ENCODE data around the gene CCSAP. TPM values are rescaled to one million over a fixed set of nuclear protein-coding genes. Genes with fewer than 3 reads are reported as not detected.

The CCSAP gene
- total RNA-seq, 4 donors from 2014 or later = 2.5 to 3.8 (median 3.5) TPM; not detected in 1

DNA sequence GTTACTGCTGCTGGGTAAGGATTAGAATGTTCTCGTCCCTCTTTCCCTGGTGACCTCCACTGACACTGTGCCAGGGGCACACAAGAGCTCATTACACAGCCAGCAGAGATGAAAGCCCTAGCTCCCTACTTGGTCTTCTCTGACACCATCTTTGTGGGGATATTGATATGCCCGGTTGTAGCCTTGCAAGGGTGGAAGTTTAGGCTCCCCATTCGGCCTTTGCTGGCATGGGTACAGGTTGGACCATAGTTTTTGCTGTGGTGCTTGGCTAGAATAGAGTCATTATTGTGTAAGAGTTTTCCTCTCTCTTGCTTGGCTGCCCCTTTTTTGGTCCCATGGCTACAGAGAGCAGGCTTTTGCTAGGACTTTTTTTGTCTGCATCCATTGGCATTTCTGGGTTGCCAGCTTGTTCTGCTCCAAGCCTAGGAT lies 59.6 kb downstream of the CCSAP start:
- no peaks in the 10 kb centered on the region for H3K9me3 ChIP-seq
- WGBS, 2 donors (ENCODE audit: low coverage in 1 of 2) = 92 to 100% methylated on average over 1 to 3 of the region's 3 CpGs
- H3K4me3 ChIP-seq = no peak overlapping the region
- TF ChIP-seq, protein P1, sequence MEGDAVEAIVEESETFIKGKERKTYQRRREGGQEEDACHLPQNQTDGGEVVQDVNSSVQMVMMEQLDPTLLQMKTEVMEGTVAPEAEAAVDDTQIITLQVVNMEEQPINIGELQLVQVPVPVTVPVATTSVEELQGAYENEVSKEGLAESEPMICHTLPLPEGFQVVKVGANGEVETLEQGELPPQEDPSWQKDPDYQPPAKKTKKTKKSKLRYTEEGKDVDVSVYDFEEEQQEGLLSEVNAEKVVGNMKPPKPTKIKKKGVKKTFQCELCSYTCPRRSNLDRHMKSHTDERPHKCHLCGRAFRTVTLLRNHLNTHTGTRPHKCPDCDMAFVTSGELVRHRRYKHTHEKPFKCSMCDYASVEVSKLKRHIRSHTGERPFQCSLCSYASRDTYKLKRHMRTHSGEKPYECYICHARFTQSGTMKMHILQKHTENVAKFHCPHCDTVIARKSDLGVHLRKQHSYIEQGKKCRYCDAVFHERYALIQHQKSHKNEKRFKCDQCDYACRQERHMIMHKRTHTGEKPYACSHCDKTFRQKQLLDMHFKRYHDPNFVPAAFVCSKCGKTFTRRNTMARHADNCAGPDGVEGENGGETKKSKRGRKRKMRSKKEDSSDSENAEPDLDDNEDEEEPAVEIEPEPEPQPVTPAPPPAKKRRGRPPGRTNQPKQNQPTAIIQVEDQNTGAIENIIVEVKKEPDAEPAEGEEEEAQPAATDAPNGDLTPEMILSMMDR (IDR thresholded peaks at IDR 0.05) = no peak
- no peak for TF ChIP-seq EP300 (IDR thresholded peaks at IDR 0.05; ENCODE audit: low read depth)
- TF ChIP-seq POLR2AphosphoS5 (IDR thresholded peaks at IDR 0.05) = no peak
- peaks cover 5 to 71% (median 27%) of the 10 kb centered on the region in 4 donors for H3K4me1 ChIP-seq
- no peaks in the 10 kb centered on the region for H3K27me3 ChIP-seq
- H3K36me3 ChIP-seq = no peaks in the 10 kb centered on the region
- intact Hi-C loops (cut with DNase I; ENCODE audit: low total_unique reads) (no loop called here), in situ Hi-C loops (cut with MboI; ENCODE audit: low pct_ligation_motif_present in 1 of 4, low pct_unique_long_range_greater_than_20kb in 1 of 4, low sequenced_read_pairs in 3 of 4) (no loop called here)
- no peak for DNase-seq
- no peak overlapping the region for H3K27ac ChIP-seq

DNA sequence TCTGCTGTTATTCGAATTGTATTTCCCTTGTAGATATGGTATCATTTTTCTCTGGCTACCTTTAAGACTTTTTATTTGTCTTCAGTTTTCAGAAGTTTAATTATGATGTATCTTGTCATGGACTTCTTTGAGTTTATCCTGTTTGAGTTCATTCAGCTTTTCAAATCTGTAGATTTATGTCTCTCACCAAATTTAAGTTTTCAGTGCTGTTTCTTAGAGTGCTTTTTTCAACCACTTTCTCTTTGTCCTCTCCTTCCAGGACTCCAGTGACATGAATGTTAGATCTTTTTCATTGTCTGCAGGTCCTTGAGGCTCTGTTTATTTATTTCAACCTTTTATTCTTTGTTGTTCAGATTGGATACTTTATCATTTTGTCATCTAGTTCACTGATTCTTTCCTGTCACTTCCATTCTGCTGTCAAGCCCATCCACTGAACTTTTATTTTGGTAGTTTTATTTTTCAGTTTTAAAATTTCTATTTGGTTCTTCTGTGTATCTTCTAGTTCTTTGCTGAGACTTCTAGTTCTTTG lies 60.5 kb downstream of the CCSAP start:
- in situ Hi-C loops (cut with MboI; ENCODE audit: low pct_ligation_motif_present in 1 of 4, low pct_unique_long_range_greater_than_20kb in 1 of 4, low sequenced_read_pairs in 3 of 4) (no loop called here), intact Hi-C loops (cut with DNase I; ENCODE audit: low total_unique reads) (no loop called here)
- H3K9me3 ChIP-seq = no peaks in the 10 kb centered on the region
- peak overlapping the region in 1 of 4 donors; percentile 68 for H3K27ac ChIP-seq
- 84 to 100% methylated on average over 1 of the region's 1 CpG for WGBS, 2 donors (ENCODE audit: low coverage in 1 of 2)
- no peak for DNase-seq
- TF ChIP-seq POLR2A (IDR thresholded peaks at IDR 0.05) (no peak), EP300 (IDR thresholded peaks at IDR 0.05; ENCODE audit: low read depth) (no peak), POLR2AphosphoS5 (IDR thresholded peaks at IDR 0.05) (no peak)
- TF ChIP-seq, protein P1 (IDR thresholded peaks at IDR 0.05) = no peak
- H3K4me3 ChIP-seq = no peak overlapping the region
- no peaks in the 10 kb centered on the region for H3K27me3 ChIP-seq
- H3K4me1 ChIP-seq = peaks cover 5 to 78% (median 27%) of the 10 kb centered on the region in 4 donors
- no peaks in the 10 kb centered on the region for H3K36me3 ChIP-seq

DNA sequence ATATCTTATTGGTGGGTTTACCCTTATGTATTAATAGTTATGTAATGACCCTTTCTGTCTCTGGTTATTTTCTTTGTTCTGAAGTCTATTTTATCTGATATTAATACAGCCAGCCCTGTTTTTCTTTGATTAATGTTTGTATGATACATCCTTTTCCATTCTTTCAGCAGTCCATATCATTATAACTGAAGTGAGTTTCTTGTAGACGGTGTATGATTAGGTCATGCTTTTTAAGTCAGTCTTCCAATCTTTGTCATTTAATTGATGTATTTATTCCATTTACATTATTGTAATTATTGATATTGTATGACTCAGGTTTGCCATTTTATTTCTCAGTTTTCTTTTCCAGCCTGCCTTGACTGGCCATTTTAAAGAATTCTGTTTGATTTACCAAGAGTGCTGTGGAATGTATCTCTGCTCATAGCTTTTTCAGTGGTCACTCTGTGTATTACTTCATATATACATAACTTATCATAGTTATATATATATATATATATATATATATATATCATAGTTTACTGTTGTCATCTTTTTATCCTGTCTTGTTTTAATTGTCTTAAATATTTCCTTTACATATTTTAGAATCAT lies 61.4 kb downstream of the CCSAP start:
- no peaks in the 10 kb centered on the region for H3K36me3 ChIP-seq
- intact Hi-C loops (cut with DNase I; ENCODE audit: low total_unique reads) (no loop called here), in situ Hi-C loops (cut with MboI; ENCODE audit: low pct_ligation_motif_present in 1 of 4, low pct_unique_long_range_greater_than_20kb in 1 of 4, low sequenced_read_pairs in 3 of 4) (no loop called here)
- H3K27ac ChIP-seq = peak overlapping the region; percentile 9 to 68 (median 57)
- DNase-seq = no peak
- H3K4me1 ChIP-seq = peaks cover 5 to 74% (median 27%) of the 10 kb centered on the region in 4 donors
- TF ChIP-seq POLR2A (IDR thresholded peaks at IDR 0.05) = no peak
- TF ChIP-seq, protein P1 (IDR thresholded peaks at IDR 0.05) = peak in 1 of 5 experiments; percentile 12
- H3K9me3 ChIP-seq = no peaks in the 10 kb centered on the region
- WGBS, 2 donors (ENCODE audit: low coverage in 1 of 2) = 33 to 81% methylated on average over 1 of the region's 1 CpG
- peak overlapping the region in 1 of 4 donors; percentile 8 for H3K4me3 ChIP-seq
- H3K27me3 ChIP-seq = no peaks in the 10 kb centered on the region

DNA sequence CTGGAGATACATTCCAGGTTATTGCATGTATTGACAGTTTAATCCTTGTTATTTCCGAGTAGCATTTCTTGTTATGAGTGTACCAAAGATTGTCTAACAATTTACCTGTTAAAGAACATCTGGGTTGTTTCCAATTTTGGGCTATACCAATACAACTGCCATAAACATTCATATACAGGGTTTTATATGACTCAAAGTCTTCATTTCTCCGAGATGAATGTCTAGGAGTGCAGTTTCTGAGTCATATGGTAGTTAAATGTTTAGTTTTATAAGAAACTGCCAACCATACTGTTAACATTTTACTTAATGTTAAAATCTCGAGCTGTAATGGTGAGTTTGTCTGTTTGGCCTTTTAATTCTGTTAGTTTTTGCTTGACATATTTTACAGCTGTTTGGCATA lies 61.9 kb downstream of the CCSAP start:
- H3K27ac ChIP-seq = peak overlapping the region; percentile 9 to 68 (median 57)
- in situ Hi-C loops (cut with MboI; ENCODE audit: low pct_ligation_motif_present in 1 of 4, low pct_unique_long_range_greater_than_20kb in 1 of 4, low sequenced_read_pairs in 3 of 4) = no loop called here
- H3K27me3 ChIP-seq = no peaks in the 10 kb centered on the region
- H3K9me3 ChIP-seq = no peaks in the 10 kb centered on the region
- no peaks in the 10 kb centered on the region for H3K36me3 ChIP-seq
- DNase-seq = no peak
- intact Hi-C loops (cut with DNase I; ENCODE audit: low total_unique reads) = no loop called here
- H3K4me1 ChIP-seq = peaks cover 5 to 79% (median 27%) of the 10 kb centered on the region in 4 donors
- no peak for TF ChIP-seq POLR2AphosphoS5 (IDR thresholded peaks at IDR 0.05)
- TF ChIP-seq EP300 (IDR thresholded peaks at IDR 0.05; ENCODE audit: low read depth) = no peak
- TF ChIP-seq, protein P1 (IDR thresholded peaks at IDR 0.05) = no peak
- TF ChIP-seq POLR2A (IDR thresholded peaks at IDR 0.05) = no peak
- 27 to 41% methylated on average over 3 of the region's 3 CpGs for WGBS, 2 donors (ENCODE audit: low coverage in 1 of 2)
- peak overlapping the region in 1 of 4 donors; percentile 8 for H3K4me3 ChIP-seq
